SK-N-MC (cell line): Measurements from ENCODE around the gene ETV5.

Experiments used
- DNase-seq: peaks from one replicate; pipeline ENCODE4 v3.0.0-alpha.2; 2011; ENCODE audit warnings: low read depth, low spot score
- H3K27ac ChIP-seq: fragments of 200-600 bp; sonication (generic); 2 replicates; pipeline ENCODE4 v1.5.1; 2016; ENCODE audit warnings: mixed run types
- H3K36me3 ChIP-seq: fragments of 200-600 bp; sonication (generic); 2 replicates; pipeline ENCODE4 v1.6.1; 2017; ENCODE audit warnings: antibody characterized with exemption, low read length, mixed read lengths; ENCODE audit not compliant: insufficient read depth
- H3K4me3 ChIP-seq: fragments of 200-600 bp; sonication (generic); 2 replicates; pipeline ENCODE4 v1.5.1; 2016
- H3K9ac ChIP-seq: fragments of 200-600 bp; sonication (generic); 2 replicates; pipeline ENCODE4 v1.8.0; 2017; ENCODE audit warnings: mixed run types, mixed read lengths; ENCODE audit not compliant: insufficient read length
- H3K9me3 ChIP-seq: fragments of 200-600 bp; sonication (generic); 2 replicates; pipeline ENCODE4 v1.6.1; 2017; ENCODE audit warnings: low read depth, mild to moderate bottlenecking, antibody characterized with exemption, low read length, moderate library complexity, mixed read lengths
- EZH2 ChIP-seq: fragments of 200-600 bp; sonication (generic); IDR thresholded peaks from one replicate; pipeline ENCODE4 v1.6.1; 2017; ENCODE audit warnings: antibody characterized with exemption
- FOXP2 ChIP-seq: optimal IDR thresholded peaks from 2 replicates; pipeline ENCODE3; 2011; ENCODE audit warnings: mild to moderate bottlenecking, moderate library complexity; ENCODE audit not compliant: insufficient read depth; ENCODE audit errors: extremely low read length, control extremely low read depth
- POLR2AphosphoS5 ChIP-seq: IDR thresholded peaks from 2 replicates; pipeline ENCODE4 v1.6.1; 2012; ENCODE audit warnings: mild to moderate bottlenecking, low read depth, low read length, borderline replicate concordance

ETV5 gene

DNA sequence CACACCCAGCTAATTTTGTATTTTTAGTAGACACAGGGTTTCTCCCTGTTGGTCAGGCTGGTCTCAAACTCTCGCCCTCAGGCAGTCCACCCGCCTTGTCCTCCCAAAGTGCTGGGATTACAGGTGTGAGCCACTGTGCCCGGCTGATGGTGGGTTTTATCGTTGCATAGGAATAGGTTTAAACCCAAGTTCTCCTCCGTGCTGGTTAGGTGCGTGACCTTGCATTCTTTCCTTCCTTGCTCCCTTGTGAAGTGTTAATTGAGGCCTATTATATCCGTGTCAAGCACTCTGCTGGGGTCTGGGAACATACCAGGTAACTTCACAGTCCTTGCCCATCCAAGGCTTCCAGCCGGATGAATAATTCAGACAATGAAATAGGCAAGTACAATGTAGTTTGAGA lies 19.3 kb upstream of the ETV5 start:
- H3K9ac ChIP-seq: no peak overlapping the region
- H3K36me3 ChIP-seq: no peaks in the 10 kb centered on the region
- no peak overlapping the region for H3K4me3 ChIP-seq
- DNase-seq: no peak
- H3K9me3 ChIP-seq: no peaks in the 10 kb centered on the region
- TF ChIP-seq POLR2AphosphoS5 (no peak), EZH2 (no peak), FOXP2 (no peak)
- no peak overlapping the region for H3K27ac ChIP-seq

- no peak overlapping the region for H3K27ac ChIP-seq
- TF ChIP-seq POLR2AphosphoS5 (no peak), EZH2 (no peak), FOXP2 (no peak)
- H3K9ac ChIP-seq: no peak overlapping the region
- H3K9me3 ChIP-seq: no peaks in the 10 kb centered on the region
- H3K4me3 ChIP-seq: no peak overlapping the region
- no peak for DNase-seq
- H3K36me3 ChIP-seq: no peaks in the 10 kb centered on the region
Observed at GRCh38 chr3:186127463-186127862, 18.6 kb upstream of the ETV5 start.

DNA sequence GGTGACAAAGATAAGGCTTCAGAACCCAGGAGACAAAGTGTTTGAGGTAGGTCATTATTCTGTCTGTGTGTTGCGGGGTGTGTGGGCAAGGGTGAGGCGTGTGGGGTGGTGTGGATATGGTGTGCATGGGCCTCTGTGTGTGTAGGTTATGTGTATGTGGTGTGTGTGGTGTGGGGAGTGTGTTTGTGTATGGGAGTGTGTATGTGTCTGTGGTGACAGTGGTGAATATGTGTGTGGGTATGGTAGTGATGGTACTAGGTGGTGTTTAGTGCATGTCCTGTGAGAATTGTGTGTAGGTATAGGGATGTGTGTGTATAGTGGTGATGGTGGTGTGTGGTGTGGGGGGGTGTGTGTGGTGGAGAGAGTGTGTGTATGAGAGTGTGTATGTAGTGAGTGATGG lies 16.2 kb upstream of the ETV5 start:
- H3K36me3 ChIP-seq: no peaks in the 10 kb centered on the region
- no peaks in the 10 kb centered on the region for H3K9me3 ChIP-seq
- H3K4me3 ChIP-seq: no peak overlapping the region
- no peak for DNase-seq
- no peak overlapping the region for H3K9ac ChIP-seq
- TF ChIP-seq EZH2 (no peak), FOXP2 (no peak), POLR2AphosphoS5 (no peak)
- H3K27ac ChIP-seq: no peak overlapping the region

DNA sequence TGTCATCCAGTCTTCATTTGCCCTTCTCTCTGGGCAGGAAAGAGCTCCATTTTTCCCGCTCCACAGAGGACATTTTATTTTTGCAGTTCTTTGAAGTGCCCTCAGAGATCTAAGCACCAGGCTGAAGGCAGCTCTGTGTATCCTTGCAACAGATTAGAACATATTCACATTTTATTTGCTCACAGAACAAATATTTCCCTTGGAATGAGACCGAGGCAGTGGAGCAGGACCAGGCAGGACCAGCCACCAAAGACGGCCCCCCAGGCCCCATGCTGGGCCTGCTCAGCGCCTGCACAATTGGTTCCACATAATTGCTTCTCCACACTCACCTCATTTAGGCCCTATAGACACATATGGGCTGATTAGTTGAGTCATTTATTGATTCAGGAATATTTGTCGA lies 15.7 kb upstream of the ETV5 start:
- Histone ChIP-seq H3K9ac (no peak overlapping the region), H3K36me3 (no peaks in the 10 kb centered on the region), H3K27ac (no peak overlapping the region), H3K4me3 (no peak overlapping the region), H3K9me3 (no peaks in the 10 kb centered on the region)
- DNase-seq: no peak
- TF ChIP-seq FOXP2: no peak
- no peak for TF ChIP-seq EZH2
- TF ChIP-seq POLR2AphosphoS5: no peak

GRCh38 chr3:186123012-186123411 lies 14.1 kb upstream of the ETV5 start:
- TF ChIP-seq POLR2AphosphoS5 (no peak), FOXP2 (no peak), EZH2 (no peak)
- Histone ChIP-seq H3K4me3 (no peak overlapping the region), H3K36me3 (no peaks in the 10 kb centered on the region)

GRCh38 chr3:186121968-186122367 lies 13.1 kb upstream of the ETV5 start:
- no peaks in the 10 kb centered on the region for H3K36me3 ChIP-seq
- H3K9ac ChIP-seq: no peak overlapping the region
- H3K9me3 ChIP-seq: no peaks in the 10 kb centered on the region
- no peak for DNase-seq
- no peak overlapping the region for H3K4me3 ChIP-seq
- TF ChIP-seq EZH2: no peak
- TF ChIP-seq FOXP2: no peak
- no peak for TF ChIP-seq POLR2AphosphoS5
- H3K27ac ChIP-seq: no peak overlapping the region

More at GRCh38 chr3:186123012-186123411, 14.1 kb upstream of the ETV5 start:
- Histone ChIP-seq H3K9me3 (no peaks in the 10 kb centered on the region), H3K9ac (no peak overlapping the region), H3K27ac (no peak overlapping the region)
- DNase-seq: no peak

DNA sequence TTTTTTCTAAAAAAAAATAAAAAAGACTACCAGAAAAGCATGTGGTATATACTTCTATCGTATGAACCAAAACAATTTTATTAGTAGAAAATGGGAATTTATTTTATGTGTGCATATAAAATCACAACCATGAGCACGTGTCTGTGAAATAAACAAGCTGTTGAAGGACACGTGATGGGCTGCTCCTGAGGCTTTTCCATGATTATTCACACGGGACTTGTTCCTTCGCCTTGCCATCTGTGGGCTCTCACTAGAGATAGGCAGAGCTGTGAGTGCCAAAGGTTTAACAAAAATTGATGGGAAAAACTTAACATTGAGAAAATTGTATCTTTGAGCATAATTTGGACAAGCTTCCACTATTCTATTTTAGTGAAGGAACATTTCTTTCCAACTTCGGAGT lies 12.4 kb upstream of the ETV5 start:
- TF ChIP-seq FOXP2 (no peak), POLR2AphosphoS5 (no peak), EZH2 (no peak)
- no peak overlapping the region for H3K27ac ChIP-seq
- H3K4me3 ChIP-seq: no peak overlapping the region
- H3K36me3 ChIP-seq: no peaks in the 10 kb centered on the region
- no peaks in the 10 kb centered on the region for H3K9me3 ChIP-seq
- no peak for DNase-seq
- H3K9ac ChIP-seq: no peak overlapping the region

DNA sequence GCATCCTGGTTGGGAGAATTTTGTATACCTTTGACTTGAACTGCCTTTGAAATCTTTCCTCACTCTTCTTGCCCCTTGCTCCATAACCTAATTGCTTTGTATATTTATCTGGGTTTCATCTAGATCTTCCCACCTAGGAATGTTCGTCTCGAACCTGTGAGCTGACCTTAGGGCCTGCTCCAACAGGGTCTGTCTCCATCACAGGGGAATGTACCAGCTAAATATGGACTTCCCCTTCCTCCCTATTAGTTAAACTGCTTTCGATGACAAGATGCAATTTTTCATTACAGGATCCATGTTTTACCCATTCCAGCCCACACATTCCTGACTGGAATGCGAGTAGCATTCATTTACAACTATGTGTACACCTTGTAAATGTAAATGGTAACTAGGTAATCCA lies 10.6 kb upstream of the ETV5 start:
- no peak overlapping the region for H3K9ac ChIP-seq
- TF ChIP-seq EZH2: no peak
- TF ChIP-seq FOXP2: no peak
- TF ChIP-seq POLR2AphosphoS5: no peak
- no peak overlapping the region for H3K27ac ChIP-seq
- no peak overlapping the region for H3K4me3 ChIP-seq
- H3K9me3 ChIP-seq: no peaks in the 10 kb centered on the region
- no peak for DNase-seq
- no peaks in the 10 kb centered on the region for H3K36me3 ChIP-seq

DNA sequence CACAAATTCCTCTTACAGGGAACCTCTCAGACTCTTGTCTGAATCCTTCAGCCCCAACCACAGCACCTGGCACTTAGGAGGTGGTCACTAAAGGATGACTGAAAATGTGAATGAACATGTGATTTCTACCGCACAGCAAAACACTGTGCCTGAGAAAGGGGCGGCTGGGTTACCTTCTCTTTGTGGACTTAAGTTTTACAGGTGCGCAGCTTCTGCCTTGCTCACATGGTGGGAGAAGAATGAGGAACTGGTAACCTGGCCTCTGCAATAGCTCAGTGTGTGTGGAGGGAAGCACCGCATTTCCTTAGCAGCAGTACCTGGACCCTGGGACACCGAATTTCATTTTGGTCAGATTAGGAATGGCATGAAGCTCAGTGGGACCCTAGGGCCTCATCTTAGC lies 9.8 kb upstream of the ETV5 start:
- no peak for DNase-seq
- H3K27ac ChIP-seq: no peak overlapping the region
- no peaks in the 10 kb centered on the region for H3K36me3 ChIP-seq
- TF ChIP-seq FOXP2: no peak
- H3K9me3 ChIP-seq: no peaks in the 10 kb centered on the region
- no peak overlapping the region for H3K4me3 ChIP-seq
- no peak overlapping the region for H3K9ac ChIP-seq
